Measurements from ENCODE around the gene TEKTIP1. TPM values are rescaled to one million over a fixed set of nuclear protein-coding genes. Genes with fewer than 3 reads are reported as not detected.
A peak's percentile ranks its signal among the peaks of the same experiment; 100 is the strongest.
"Not testable (repeated sequence)": the region's sequence is repeated elsewhere in the genome, so short reads cannot be mapped to it uniquely, and the experiment has no call there.

TEKTIP1 gene
- total RNA-seq, 4 donors from 2014 or later: 1.2 to 3.3 (median 1.9) TPM; not detected in 1

- peaks cover 18 to 19% of the 10 kb centered on the region in 2 donors for H3K4me1 ChIP-seq
- intact Hi-C loops (cut with DNase I): no loop called here
- no peak overlapping the region for H3K27ac ChIP-seq
- no peaks in the 10 kb centered on the region for H3K9me3 ChIP-seq
- WGBS, 2 donors: 46 to 64% methylated on average over 21 to 58 of the region's 78 CpGs
- H3K4me3 ChIP-seq (replicated peaks in 1 of 3): no peak overlapping the region
- no peak for TF ChIP-seq POLR2A (IDR thresholded peaks at IDR 0.05)
- TF ChIP-seq, protein P1, sequence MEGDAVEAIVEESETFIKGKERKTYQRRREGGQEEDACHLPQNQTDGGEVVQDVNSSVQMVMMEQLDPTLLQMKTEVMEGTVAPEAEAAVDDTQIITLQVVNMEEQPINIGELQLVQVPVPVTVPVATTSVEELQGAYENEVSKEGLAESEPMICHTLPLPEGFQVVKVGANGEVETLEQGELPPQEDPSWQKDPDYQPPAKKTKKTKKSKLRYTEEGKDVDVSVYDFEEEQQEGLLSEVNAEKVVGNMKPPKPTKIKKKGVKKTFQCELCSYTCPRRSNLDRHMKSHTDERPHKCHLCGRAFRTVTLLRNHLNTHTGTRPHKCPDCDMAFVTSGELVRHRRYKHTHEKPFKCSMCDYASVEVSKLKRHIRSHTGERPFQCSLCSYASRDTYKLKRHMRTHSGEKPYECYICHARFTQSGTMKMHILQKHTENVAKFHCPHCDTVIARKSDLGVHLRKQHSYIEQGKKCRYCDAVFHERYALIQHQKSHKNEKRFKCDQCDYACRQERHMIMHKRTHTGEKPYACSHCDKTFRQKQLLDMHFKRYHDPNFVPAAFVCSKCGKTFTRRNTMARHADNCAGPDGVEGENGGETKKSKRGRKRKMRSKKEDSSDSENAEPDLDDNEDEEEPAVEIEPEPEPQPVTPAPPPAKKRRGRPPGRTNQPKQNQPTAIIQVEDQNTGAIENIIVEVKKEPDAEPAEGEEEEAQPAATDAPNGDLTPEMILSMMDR (IDR thresholded peaks at IDR 0.05): no peak
- DNase-seq: peak; percentile 68
- H3K36me3 ChIP-seq: no peaks in the 10 kb centered on the region
- H3K27me3 ChIP-seq: no peaks in the 10 kb centered on the region
These were observed 37.9 kb downstream of the TEKTIP1 start for GRCh38 chr19:3576696-3577443.

DNA sequence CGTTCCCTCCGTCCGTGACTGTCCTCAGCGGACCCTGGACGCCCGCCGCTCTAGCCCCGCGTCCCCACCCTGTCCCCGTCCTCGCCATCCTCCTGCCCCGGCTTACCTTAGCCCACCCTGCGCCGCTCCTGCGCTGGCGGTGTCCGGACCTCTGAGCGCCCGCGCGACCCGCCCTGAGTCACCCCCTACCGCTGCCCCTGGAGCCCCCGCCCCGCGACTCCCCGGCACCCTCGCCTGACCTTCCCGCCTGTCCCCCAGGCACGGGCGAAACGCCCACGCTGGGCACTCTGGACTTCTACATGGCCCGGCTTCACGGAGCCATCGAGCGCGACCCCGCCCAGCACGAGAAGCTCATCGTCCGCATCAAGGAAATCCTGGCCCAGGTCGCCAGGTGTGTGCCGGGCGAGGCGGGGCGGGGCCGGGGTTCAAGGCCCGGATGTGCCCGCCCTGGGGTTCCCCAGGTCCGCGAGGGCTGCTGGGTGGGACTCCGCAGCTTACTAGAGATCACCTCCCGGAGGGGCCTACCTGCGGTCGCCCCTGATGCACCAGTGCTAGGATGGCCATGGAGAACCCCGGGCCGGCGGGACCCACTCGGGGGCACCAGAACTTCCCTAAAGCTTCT is 38.9 kb downstream of the TEKTIP1 start:
- no peaks in the 10 kb centered on the region for H3K9me3 ChIP-seq
- intact Hi-C loops (cut with DNase I): no loop called here

DNA sequence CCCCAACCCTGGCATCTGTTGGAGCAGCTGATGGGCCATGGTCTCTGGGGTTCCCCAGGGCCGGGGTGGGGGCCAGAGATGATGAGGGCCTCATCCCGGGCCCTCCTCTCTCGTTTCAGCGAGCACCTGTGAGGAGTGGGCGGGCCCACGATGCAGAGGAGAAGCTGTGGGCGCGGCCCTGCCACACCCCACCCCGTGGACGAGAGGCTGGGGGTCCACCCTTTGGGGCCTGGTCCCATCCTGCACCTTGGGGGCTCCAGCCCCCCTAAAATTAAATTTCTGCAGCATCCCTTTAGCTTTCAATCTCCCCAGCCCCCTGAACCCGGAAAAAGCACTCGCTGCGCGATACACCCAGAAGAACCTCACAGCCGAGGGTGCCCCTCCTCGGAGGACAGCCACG is 39.4 kb downstream of the TEKTIP1 start:
- no peak for DNase-seq
- Histone ChIP-seq H3K36me3 (no peaks in the 10 kb centered on the region), H3K9me3 (no peaks in the 10 kb centered on the region), H3K4me3 (replicated peaks in 1 of 3) (no peak overlapping the region), H3K27me3 (no peaks in the 10 kb centered on the region), H3K4me1 (peaks cover 12 to 14% of the 10 kb centered on the region in 2 donors), H3K27ac (no peak overlapping the region)
- intact Hi-C loops (cut with DNase I): no loop called here
- TF ChIP-seq POLR2A (IDR thresholded peaks at IDR 0.05): no peak
- TF ChIP-seq, protein P1 (IDR thresholded peaks at IDR 0.05): no peak
- WGBS, 2 donors: 84 to 87% methylated on average over 9 to 14 of the region's 17 CpGs

More for the DNA sequence above, 38.9 kb downstream of the TEKTIP1 start:
- TF ChIP-seq, protein P1 (IDR thresholded peaks at IDR 0.05): no peak
- no peak for TF ChIP-seq POLR2A (IDR thresholded peaks at IDR 0.05)
- Histone ChIP-seq H3K4me1 (peaks cover 14 to 15% of the 10 kb centered on the region in 2 donors), H3K36me3 (no peaks in the 10 kb centered on the region), H3K27ac (no peak overlapping the region), H3K4me3 (replicated peaks in 1 of 3) (no peak overlapping the region), H3K27me3 (no peaks in the 10 kb centered on the region)
- 81 to 86% methylated on average over 43 to 45 of the region's 60 CpGs for WGBS, 2 donors
- DNase-seq: peak in 1 of 2 donors; percentile 14

GRCh38 chr19:3580156-3580934 is 41.4 kb downstream of the TEKTIP1 start:
- H3K27me3 ChIP-seq: no peaks in the 10 kb centered on the region
- no peaks in the 10 kb centered on the region for H3K9me3 ChIP-seq
- peaks cover 6 to 13% of the 10 kb centered on the region in 2 donors for H3K4me1 ChIP-seq
- peak overlapping the region in 1 of 3 donors; percentile 19 for H3K27ac ChIP-seq
- 63 to 74% methylated on average over 11 of the region's 11 CpGs for WGBS, 2 donors
- no peak overlapping the region for H3K4me3 ChIP-seq (replicated peaks in 1 of 3)
- no peak for DNase-seq
- H3K36me3 ChIP-seq: no peaks in the 10 kb centered on the region
- TF ChIP-seq POLR2A (IDR thresholded peaks at IDR 0.05): no peak
- TF ChIP-seq, protein P1 (IDR thresholded peaks at IDR 0.05): no peak
- intact Hi-C loops (cut with DNase I): no loop called here

- H3K27me3 ChIP-seq; intact Hi-C loops (cut with DNase I); DNase-seq; H3K36me3 ChIP-seq; H3K4me3 ChIP-seq (replicated peaks in 1 of 3); H3K9me3 ChIP-seq; H3K27ac ChIP-seq: not testable (repeated sequence)
- H3K4me1 ChIP-seq: peaks cover 2 to 16% of the 10 kb centered on the region in 2 donors
- WGBS, 2 donors: 66 to 78% methylated on average over 2 to 4 of the region's 4 CpGs
These were observed 42.8 kb downstream of the TEKTIP1 start for GRCh38 chr19:3581792-3582191.

- H3K9me3 ChIP-seq; H3K27ac ChIP-seq; H3K4me3 ChIP-seq (replicated peaks in 1 of 3); DNase-seq; H3K36me3 ChIP-seq; H3K27me3 ChIP-seq; intact Hi-C loops (cut with DNase I): not testable (repeated sequence)
- peaks cover 4 to 21% of the 10 kb centered on the region in 2 donors for H3K4me1 ChIP-seq
- WGBS, 2 donors: 90 to 92% methylated on average over 15 of the region's 15 CpGs
These were observed 45.2 kb downstream of the TEKTIP1 start for GRCh38 chr19:3584036-3584802.
